GM23338 (cell line): ENCODE results near the gene XKR7.

Experiments used
- CTCF ChIP-seq, 2 experiments: fragments of 200-600 bp in 1 of 2; sonication (generic) in 1 of 2; conservative IDR thresholded peaks; 2 replicates each; pipeline versions ENCODE4 v1.5.1 to v1.6.1; 2016 to 2017; ENCODE audit warnings: antibody characterized with exemption in 2 of 2, low read depth in 2 of 2, mild to moderate bottlenecking in 2 of 2, moderate library complexity in 1 of 2
- ETS1 ChIP-seq: IDR thresholded peaks from 2 replicates; pipeline ENCODE4 v1.6.1; 2016; ENCODE audit warnings: antibody characterized with exemption
- EZH2 ChIP-seq: fragments of 200-600 bp; sonication (generic); IDR thresholded peaks from one replicate; pipeline ENCODE4 v1.8.0; 2017; ENCODE audit warnings: antibody characterized with exemption, mild to moderate bottlenecking, low read depth; ENCODE audit not compliant: unreplicated experiment
- EZH2phosphoT487 ChIP-seq: fragments of 200-600 bp; sonication (generic); IDR thresholded peaks from one replicate; pipeline ENCODE4 v1.8.1; 2018; ENCODE audit warnings: antibody characterized with exemption; ENCODE audit not compliant: unreplicated experiment
- POLR2AphosphoS5 ChIP-seq: IDR thresholded peaks from 2 replicates; pipeline ENCODE4 v1.6.1; 2016; ENCODE audit warnings: antibody characterized with exemption, low read depth
- REST ChIP-seq: IDR thresholded peaks from one replicate; pipeline ENCODE4 v1.6.1; 2018; ENCODE audit warnings: antibody characterized with exemption; ENCODE audit not compliant: unreplicated experiment
- ZNF331 ChIP-seq: fragments of 250-450 bp; sonication (Bioruptor Pico); IDR thresholded peaks from 2 replicates; pipeline ENCODE4 v1.5.0; 2020; ENCODE audit warnings: low read depth, mild to moderate bottlenecking, moderate library complexity

DNA sequence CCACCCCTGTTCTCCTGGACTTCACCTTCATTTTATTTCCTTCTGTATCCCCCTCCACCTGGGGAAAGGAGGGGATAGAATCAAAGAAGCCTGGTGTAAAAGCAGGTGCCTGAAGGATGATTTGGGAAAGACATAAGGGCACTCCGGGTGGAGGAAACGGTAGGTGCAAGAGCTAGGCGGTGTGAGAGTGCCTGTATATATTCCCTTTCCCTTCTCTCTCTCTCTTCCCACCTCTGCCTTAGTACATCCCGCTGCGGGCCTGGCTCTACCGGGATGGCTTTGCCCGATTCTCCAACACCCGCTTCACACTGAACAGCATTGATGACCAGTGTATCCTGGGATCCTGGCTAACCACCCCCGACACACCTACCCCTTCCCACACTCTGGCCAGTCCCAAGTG, 42.3 kb upstream of the XKR7 start:
- no peak for TF ChIP-seq CTCF (conservative IDR thresholded peaks at IDR 0.05; ENCODE audit: low read depth in 2 of 2)
- TF ChIP-seq ZNF331 = no peak
- TF ChIP-seq REST = no peak
- TF ChIP-seq EZH2 = no peak
- no peak for TF ChIP-seq EZH2phosphoT487
- no peak for TF ChIP-seq POLR2AphosphoS5
- TF ChIP-seq ETS1 = no peak
